SK-N-SH (cell line): Measurements from ENCODE around the gene CAST. TPM values are rescaled to one million over a fixed set of nuclear protein-coding genes. Genes with fewer than 3 reads are reported as not detected.

Experiments used
- CTCF ChIA-PET: fragments of 300-600, 350-600 bp; formaldehyde crosslinking; extraction: SDS; loops from one replicate; lab custom pipeline; 2021; lab: Yijun Ruan, JAX
- POLR2A ChIA-PET: fragments of 350-600 bp; sonication (Branson Sonifier 250); formaldehyde crosslinking; extraction: SDS; loops from one replicate; lab custom pipeline; 2020; ENCODE audit warnings: antibody characterized with exemption, inconsistent platforms; lab: Yijun Ruan, JAX
- DNase-seq: peaks from one replicate; pipeline ENCODE4 v3.0.0; 2012
- H2AFZ ChIP-seq: fragments of 200-600 bp; sonication (generic); 2 replicates; pipeline ENCODE4 v1.8.1; 2016; ENCODE audit warnings: antibody characterized with exemption, mild to moderate bottlenecking, low read depth
- H3F3A ChIP-seq: fragments of 200-600 bp; sonication (generic); replicated peaks from 2 replicates; pipeline ENCODE3; 2016; ENCODE audit warnings: antibody characterized with exemption, mild to moderate bottlenecking; ENCODE audit not compliant: insufficient read depth
- H3K27ac ChIP-seq, 2 experiments: fragments of 200-500 bp in 1 of 2; fragments of 200-600 bp in 1 of 2; sonication (Bioruptor generic) in 1 of 2; sonication (generic), shearing (Covaris generic) in 1 of 2; 2 replicates each; pipeline versions ENCODE4 v1.5.1 to v1.6.1; 2014 to 2016; ENCODE audit warnings: low read depth in 2 of 2, inconsistent platforms in 1 of 2, low read length in 1 of 2, mild to moderate bottlenecking in 1 of 2, mixed read lengths in 1 of 2
- H3K27me3 ChIP-seq: fragments of 200-600 bp; sonication (generic), shearing (Covaris generic); 2 replicates; pipeline ENCODE4 v1.6.1; 2016; ENCODE audit warnings: mixed run types; ENCODE audit not compliant: insufficient read depth
- H3K36me3 ChIP-seq, 2 experiments: fragments of 200-500 bp in 1 of 2; fragments of 200-600 bp in 1 of 2; sonication (Bioruptor generic) in 1 of 2; sonication (generic) in 1 of 2; replicated peaks in 1 of 2; 2 replicates each; pipeline versions ENCODE3 to v1.5.1; 2014 to 2016; ENCODE audit warnings: low read length in 1 of 2, mild to moderate bottlenecking in 1 of 2; ENCODE audit not compliant: insufficient read depth in 2 of 2, control insufficient read depth in 1 of 2
- H3K4me1 ChIP-seq, 2 experiments: fragments of 200-500 bp in 1 of 2; fragments of 200-600 bp in 1 of 2; sonication (Bioruptor generic) in 1 of 2; sonication (generic), shearing (Covaris generic) in 1 of 2; 2 replicates each; pipeline versions ENCODE4 v1.5.1 to v1.6.1; 2014 to 2016; ENCODE audit warnings: low read depth in 1 of 2, low read length in 1 of 2, mixed run types in 1 of 2; ENCODE audit not compliant: insufficient read depth in 2 of 2, control insufficient read depth in 1 of 2
- H3K4me2 ChIP-seq: fragments of 200-600 bp; sonication (generic), shearing (Covaris generic); 2 replicates; pipeline ENCODE4 v1.6.1; 2017; ENCODE audit warnings: mixed run types
- H3K4me3 ChIP-seq, 2 experiments: fragments of 200-500 bp in 1 of 2; fragments of 200-600 bp in 1 of 2; sonication (Bioruptor generic) in 1 of 2; sonication (generic), shearing (Covaris generic) in 1 of 2; 2 replicates each; pipeline versions ENCODE4 v1.5.1 to v1.8.1; 2014 to 2016; ENCODE audit warnings: low read depth in 2 of 2, inconsistent platforms in 1 of 2, low read length in 1 of 2, mild to moderate bottlenecking in 1 of 2, mixed read lengths in 1 of 2, moderate library complexity in 1 of 2
- H3K79me2 ChIP-seq: fragments of 200-600 bp; sonication (generic); 2 replicates; pipeline ENCODE4 v1.8.1; 2017; ENCODE audit warnings: mild to moderate bottlenecking; ENCODE audit not compliant: insufficient read depth
- H3K9ac ChIP-seq: fragments of 200-600 bp; sonication (generic); 2 replicates; pipeline ENCODE4 v1.6.1; 2017; ENCODE audit warnings: mixed run types
- H3K9me2 ChIP-seq: fragments of 200-600 bp; sonication (generic); 2 replicates; pipeline ENCODE4 v1.6.1; 2017; ENCODE audit warnings: mixed run types
- H3K9me3 ChIP-seq: fragments of 200-600 bp; sonication (generic); 2 replicates; pipeline ENCODE4 v1.6.1; 2017; ENCODE audit warnings: mixed run types, mild to moderate bottlenecking, moderate library complexity
- H4K20me1 ChIP-seq: fragments of 200-600 bp; sonication (generic); 2 replicates; pipeline ENCODE4 v1.6.1; 2017; ENCODE audit warnings: mild to moderate bottlenecking, mixed run types; ENCODE audit not compliant: insufficient read depth
- CTCF ChIP-seq: fragments of 200-600 bp; sonication (generic); IDR thresholded peaks from 2 replicates; pipeline ENCODE4 v1.6.1; 2017; ENCODE audit warnings: antibody characterized with exemption, mild to moderate bottlenecking, moderate library complexity
- ELF1 ChIP-seq: IDR thresholded peaks from 2 replicates; pipeline ENCODE4 v1.4.0; 2012
- EZH2phosphoT487 ChIP-seq: fragments of 200-600 bp; sonication (generic); IDR thresholded peaks from 2 replicates; pipeline ENCODE4 v1.6.1; 2017; ENCODE audit warnings: low read depth, mixed run types, mild to moderate bottlenecking, antibody characterized with exemption, moderate library complexity, borderline replicate concordance
- FOXM1 ChIP-seq: IDR thresholded peaks from 2 replicates; pipeline ENCODE4 v1.4.0; 2012; ENCODE audit warnings: low read depth, mild to moderate bottlenecking
- GABPA ChIP-seq: IDR thresholded peaks from 2 replicates; pipeline ENCODE4 v1.4.0; 2012; ENCODE audit warnings: low read depth, mild to moderate bottlenecking
- JUND ChIP-seq: IDR thresholded peaks from 2 replicates; pipeline ENCODE4 v1.4.0; 2012
- MAX ChIP-seq: IDR thresholded peaks from 2 replicates; pipeline ENCODE4 v1.4.0; 2012; ENCODE audit warnings: low read depth
- MXI1 ChIP-seq: IDR thresholded peaks from 2 replicates; pipeline ENCODE4 v1.6.1; 2012; ENCODE audit warnings: mild to moderate bottlenecking, low read depth, low read length, improper control_type of control experiment
- NFIC ChIP-seq: IDR thresholded peaks from 2 replicates; pipeline ENCODE4 v1.4.0; 2012; ENCODE audit warnings: borderline replicate concordance
- NRF1 ChIP-seq: IDR thresholded peaks from 2 replicates; pipeline ENCODE4 v1.6.1; 2012; ENCODE audit warnings: low read depth, mild to moderate bottlenecking, low read length
- PBX3 ChIP-seq: IDR thresholded peaks from 2 replicates; pipeline ENCODE4; 2012
- RCOR1 ChIP-seq: fragments of 150-350 bp; IDR thresholded peaks from 2 replicates; pipeline ENCODE4 v1.6.1; 2017; ENCODE audit warnings: antibody characterized with exemption, low read length
- REST ChIP-seq: IDR thresholded peaks from 2 replicates; pipeline ENCODE4 v1.6.1; 2012; ENCODE audit warnings: mild to moderate bottlenecking, low read depth, low read length, moderate library complexity
- RFX5 ChIP-seq: IDR thresholded peaks from 2 replicates; pipeline ENCODE4 v1.6.1; 2012; ENCODE audit warnings: mild to moderate bottlenecking, improper control_type of control experiment, low read length
- RXRA ChIP-seq: IDR thresholded peaks from 2 replicates; pipeline ENCODE4 v1.4.0; 2012; ENCODE audit warnings: low read depth, mild to moderate bottlenecking, borderline replicate concordance
- SIN3A ChIP-seq: IDR thresholded peaks from 2 replicates; pipeline ENCODE4 v1.6.1; 2012; ENCODE audit warnings: low read depth, mild to moderate bottlenecking, low read length, moderate library complexity, borderline replicate concordance
- SMC3 ChIP-seq: IDR thresholded peaks from 2 replicates; pipeline ENCODE4 v1.6.1; 2012; ENCODE audit warnings: low read depth, low read length, improper control_type of control experiment
- TCF12 ChIP-seq: IDR thresholded peaks from 2 replicates; pipeline ENCODE4 v1.4.0; 2012
- USF1 ChIP-seq: IDR thresholded peaks from 2 replicates; pipeline ENCODE4 v1.4.0; 2012; ENCODE audit warnings: low read depth, borderline replicate concordance
- ZBTB33 ChIP-seq: IDR thresholded peaks from 2 replicates; pipeline ENCODE4 v1.4.0; 2012; ENCODE audit warnings: low read depth, borderline replicate concordance
- WGBS: methylation state at CpG from one replicate; pipeline ENCODE4 v1.1.6; 2017; ENCODE audit warnings: low lambda C conversion rate; 5-methylcytosine and 5-hydroxymethylcytosine counted together
- polyA plus RNA-seq, 3 experiments: library from polyadenylated mRNA; depleted of rRNA; stranded (reverse); fragments of >200 nt; gene quantifications; 2 replicates each; pipeline ENCODE4 v1.2.3, GENCODE V29; 2012

The CAST gene
- polyA plus RNA-seq, 1 of the 3 experiments (the other 2 are of a cell fraction) = 82.9 TPM

GRCh38 chr5:96627792-96628398 lies 34.3 kb upstream of the CAST start:
- DNase-seq = no peak
- Histone ChIP-seq H3K79me2 (no peaks in the 10 kb centered on the region), H3K4me3 (no peak overlapping the region), H2AFZ (no peak overlapping the region), H3K27ac (peak overlapping the region in 1 of 2 experiments; percentile 77; a peak in 2 of 4 replicates), H3F3A (peaks cover 23% of the 10 kb centered on the region), H3K9me2 (no peaks in the 10 kb centered on the region), H3K9me3 (no peaks in the 10 kb centered on the region), H3K36me3 (no peaks in the 10 kb centered on the region), H4K20me1 (no peaks in the 10 kb centered on the region), H3K4me2 (no peak overlapping the region), H3K27me3 (no peaks in the 10 kb centered on the region), H3K9ac (peak overlapping the region; percentile 27; the same call in 1 of the 2 replicates), H3K4me1 (peaks cover 0 to 45% of the 10 kb centered on the region in 2 experiments; a peak in 2 of 4 replicates)
- POLR2A ChIA-PET = no interaction called here
- TF ChIP-seq FOXM1 (no peak), RCOR1 (no peak), NFIC (no peak), ZBTB33 (no peak), JUND (no peak), REST (no peak), ELF1 (no peak), SMC3 (no peak), PBX3 (no peak), TCF12 (no peak), RXRA (no peak), EZH2phosphoT487 (no peak), NRF1 (no peak), USF1 (no peak), CTCF (no peak), MAX (no peak), MXI1 (no peak), SIN3A (no peak), RFX5 (no peak), GABPA (no peak)
- CTCF ChIA-PET = interaction anchor here (1.6 kb wide), 1 partner anchor 14 kb away, joined by 4 read pairs; no protein-coding TSS in a partner anchor
- 71% methylated on average over 2 of the region's 2 CpGs for WGBS
